Fibroblast of lung (primary cell): ENCODE results near the gene NUAK2. TPM values are rescaled to one million over a fixed set of nuclear protein-coding genes. Genes with fewer than 3 reads are reported as not detected.

Experiments used
- DNase-seq, 2 donors: peaks; one replicate each; pipeline versions ENCODE4 v3.0.0 to v3.0.0-alpha.2; 2010; ENCODE audit warnings: low read depth in 2 of 2
- H2AFZ ChIP-seq: 2 replicates; pipeline ENCODE4 v1.5.1; 2012; ENCODE audit warnings: low read length, control low read depth, inconsistent platforms
- H3K27ac ChIP-seq: 2 replicates; pipeline ENCODE4 v1.5.1; 2011; ENCODE audit warnings: low read length, control low read depth; ENCODE audit not compliant: insufficient read depth
- H3K27me3 ChIP-seq: 2 replicates; pipeline ENCODE4 v1.5.1; 2011; ENCODE audit warnings: mild to moderate bottlenecking, low read length; ENCODE audit not compliant: control insufficient read depth, insufficient read depth
- H3K36me3 ChIP-seq: 2 replicates; pipeline ENCODE4 v1.5.1; 2011; ENCODE audit warnings: low read length; ENCODE audit not compliant: control insufficient read depth, insufficient read depth
- H3K4me1 ChIP-seq: 2 replicates; pipeline ENCODE4 v1.5.1; 2011; ENCODE audit warnings: low read length; ENCODE audit not compliant: control insufficient read depth, insufficient read depth; ENCODE audit errors: extremely low read depth
- H3K4me2 ChIP-seq: 2 replicates; pipeline ENCODE4 v1.5.1; 2011; ENCODE audit warnings: low read length, control low read depth; ENCODE audit not compliant: insufficient read depth; ENCODE audit errors: extremely low read depth
- H3K4me3 ChIP-seq, 4 experiments: fragments of 200-600 bp in 1 of 4; sonication (generic) in 1 of 4; replicated peaks in 1 of 4; 2 replicates each; pipeline ENCODE4 v1.5.1; 2011 to 2016; ENCODE audit warnings: low read length in 4 of 4, low read depth in 3 of 4, mild to moderate bottlenecking in 3 of 4, control low read depth in 2 of 4, inconsistent platforms in 1 of 4, mixed read lengths in 1 of 4; ENCODE audit not compliant: insufficient read depth in 1 of 4; ENCODE audit errors: control extremely low read depth in 1 of 4
- H3K79me2 ChIP-seq: 2 replicates; pipeline ENCODE4 v1.5.1; 2012; ENCODE audit warnings: mild to moderate bottlenecking, low read length, inconsistent platforms; ENCODE audit not compliant: control insufficient read depth, insufficient read depth
- H3K9ac ChIP-seq: 2 replicates; pipeline ENCODE4 v1.5.1; 2011; ENCODE audit warnings: mild to moderate bottlenecking, low read length, control low read depth; ENCODE audit not compliant: insufficient read depth
- H3K9me3 ChIP-seq: 2 replicates; pipeline ENCODE4 v1.5.1; 2012; ENCODE audit warnings: low read depth, low read length; ENCODE audit not compliant: control insufficient read depth, insufficient read depth
- H4K20me1 ChIP-seq: 2 replicates; pipeline ENCODE4 v1.5.1; 2011; ENCODE audit warnings: low read length; ENCODE audit not compliant: control insufficient read depth, insufficient read depth; ENCODE audit errors: extremely low read depth
- EZH2 ChIP-seq: IDR thresholded peaks from 2 replicates; pipeline ENCODE4 v1.5.1; 2012; ENCODE audit warnings: low read length, control low read depth, mild to moderate bottlenecking; ENCODE audit errors: missing control alignments
- polyA plus RNA-seq, 2 donors: library from polyadenylated mRNA; depleted of rRNA in 1 of 2; stranded (reverse) in 1 of 2; unstranded in 1 of 2; fragments of >200 nt; gene quantifications; 2 replicates each; pipeline ENCODE4 v1.2.1, GENCODE V29; 2011 to 2012; ENCODE audit warnings: missing spikeins in 1 of 2
- total RNA-seq: library from RNA; depleted of rRNA; stranded (reverse); fragments of >200 nt; gene quantifications from 2 replicates; pipeline ENCODE4 v1.2.1, GENCODE V29; 2014
- TF ChIP-seq, protein P1 (sequence below), 2 donors: IDR thresholded peaks in 1 of 2; conservative IDR thresholded peaks in 1 of 2; 1 replicate in 1 of 2; 2 replicates in 1 of 2; pipeline ENCODE4 v1.5.1; 2011 to 2012; ENCODE audit warnings: low read length in 2 of 2, control low read depth in 1 of 2, inconsistent platforms in 1 of 2, low read depth in 1 of 2, mild to moderate bottlenecking in 1 of 2

The NUAK2 gene
- total and polyA plus RNA-seq, 2 donors (not counting 1 experiment from before 2014, with no cell fraction given): 1.7 to 4.9 TPM

DNA sequence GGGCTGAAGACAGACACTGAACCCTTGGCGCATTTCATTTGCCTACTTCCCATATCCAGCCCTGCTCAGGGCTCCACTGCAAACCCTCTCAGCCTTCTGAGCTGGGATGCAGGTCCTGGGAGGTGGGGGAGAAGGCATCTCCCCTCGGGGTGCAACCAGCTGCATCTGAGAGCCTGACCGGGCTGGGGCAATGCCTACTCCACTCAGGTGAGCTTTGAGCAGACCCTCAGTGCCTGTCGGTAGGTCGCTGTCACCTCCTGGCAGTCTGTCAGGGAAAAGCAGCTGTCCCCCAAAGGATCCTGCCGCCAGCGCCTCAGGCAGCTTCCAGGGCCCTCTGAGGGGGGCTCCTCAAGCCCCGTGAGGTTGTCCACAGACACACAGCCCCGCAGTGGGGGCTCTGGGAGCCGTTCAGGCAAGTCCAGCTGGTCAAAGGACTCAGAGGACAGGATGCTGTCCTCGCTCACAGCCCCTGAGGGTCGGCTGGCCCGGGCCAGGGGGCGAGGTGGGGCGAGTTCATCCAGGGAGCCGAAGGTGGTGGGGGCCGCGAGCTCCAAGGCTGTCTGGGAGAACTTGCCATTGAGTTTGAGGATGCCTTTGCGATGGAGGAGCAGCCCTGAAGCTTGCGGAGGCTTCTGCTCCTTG, 18.2 kb downstream of the NUAK2 start:
- Histone ChIP-seq H3K9ac (no peak overlapping the region), H3K27me3 (no peaks in the 10 kb centered on the region), H2AFZ (no peak overlapping the region), H3K9me3 (no peaks in the 10 kb centered on the region), H3K79me2 (no peaks in the 10 kb centered on the region), H3K4me1 (peaks cover 25% of the 10 kb centered on the region), H4K20me1 (no peaks in the 10 kb centered on the region), H3K4me3 (no peak overlapping the region), H3K4me2 (no peak overlapping the region), H3K27ac (no peak overlapping the region), H3K36me3 (peaks cover 33% of the 10 kb centered on the region)
- no peak for TF ChIP-seq EZH2
- TF ChIP-seq, protein P1, sequence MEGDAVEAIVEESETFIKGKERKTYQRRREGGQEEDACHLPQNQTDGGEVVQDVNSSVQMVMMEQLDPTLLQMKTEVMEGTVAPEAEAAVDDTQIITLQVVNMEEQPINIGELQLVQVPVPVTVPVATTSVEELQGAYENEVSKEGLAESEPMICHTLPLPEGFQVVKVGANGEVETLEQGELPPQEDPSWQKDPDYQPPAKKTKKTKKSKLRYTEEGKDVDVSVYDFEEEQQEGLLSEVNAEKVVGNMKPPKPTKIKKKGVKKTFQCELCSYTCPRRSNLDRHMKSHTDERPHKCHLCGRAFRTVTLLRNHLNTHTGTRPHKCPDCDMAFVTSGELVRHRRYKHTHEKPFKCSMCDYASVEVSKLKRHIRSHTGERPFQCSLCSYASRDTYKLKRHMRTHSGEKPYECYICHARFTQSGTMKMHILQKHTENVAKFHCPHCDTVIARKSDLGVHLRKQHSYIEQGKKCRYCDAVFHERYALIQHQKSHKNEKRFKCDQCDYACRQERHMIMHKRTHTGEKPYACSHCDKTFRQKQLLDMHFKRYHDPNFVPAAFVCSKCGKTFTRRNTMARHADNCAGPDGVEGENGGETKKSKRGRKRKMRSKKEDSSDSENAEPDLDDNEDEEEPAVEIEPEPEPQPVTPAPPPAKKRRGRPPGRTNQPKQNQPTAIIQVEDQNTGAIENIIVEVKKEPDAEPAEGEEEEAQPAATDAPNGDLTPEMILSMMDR (conservative IDR thresholded peaks at IDR 0.05 in 1 of 2, IDR thresholded peaks at IDR 0.05 in 1 of 2; ENCODE audit: low read depth in 1 of 2, low read length in 2 of 2): no peak
- DNase-seq: no peak

- no peaks in the 10 kb centered on the region for H4K20me1 ChIP-seq
- no peaks in the 10 kb centered on the region for H3K9me3 ChIP-seq
- no peak overlapping the region for H2AFZ ChIP-seq
- no peak for TF ChIP-seq EZH2
- TF ChIP-seq, protein P1 (conservative IDR thresholded peaks at IDR 0.05 in 1 of 2, IDR thresholded peaks at IDR 0.05 in 1 of 2; ENCODE audit: low read depth in 1 of 2, low read length in 2 of 2): no peak
- peak in 1 of 2 donors; percentile 69 for DNase-seq
- no peak overlapping the region for H3K4me3 ChIP-seq
- peak overlapping the region; percentile 88 for H3K27ac ChIP-seq
- H3K79me2 ChIP-seq: no peaks in the 10 kb centered on the region
- H3K4me1 ChIP-seq: peaks cover 31% of the 10 kb centered on the region
- peak overlapping the region; percentile 44 for H3K4me2 ChIP-seq
- peak overlapping the region; percentile 42 for H3K9ac ChIP-seq
- H3K36me3 ChIP-seq: peaks cover 25% of the 10 kb centered on the region
- H3K27me3 ChIP-seq: no peaks in the 10 kb centered on the region
Measured at GRCh38 chr1:205301842-205302588, 19.5 kb downstream of the NUAK2 start.

DNA sequence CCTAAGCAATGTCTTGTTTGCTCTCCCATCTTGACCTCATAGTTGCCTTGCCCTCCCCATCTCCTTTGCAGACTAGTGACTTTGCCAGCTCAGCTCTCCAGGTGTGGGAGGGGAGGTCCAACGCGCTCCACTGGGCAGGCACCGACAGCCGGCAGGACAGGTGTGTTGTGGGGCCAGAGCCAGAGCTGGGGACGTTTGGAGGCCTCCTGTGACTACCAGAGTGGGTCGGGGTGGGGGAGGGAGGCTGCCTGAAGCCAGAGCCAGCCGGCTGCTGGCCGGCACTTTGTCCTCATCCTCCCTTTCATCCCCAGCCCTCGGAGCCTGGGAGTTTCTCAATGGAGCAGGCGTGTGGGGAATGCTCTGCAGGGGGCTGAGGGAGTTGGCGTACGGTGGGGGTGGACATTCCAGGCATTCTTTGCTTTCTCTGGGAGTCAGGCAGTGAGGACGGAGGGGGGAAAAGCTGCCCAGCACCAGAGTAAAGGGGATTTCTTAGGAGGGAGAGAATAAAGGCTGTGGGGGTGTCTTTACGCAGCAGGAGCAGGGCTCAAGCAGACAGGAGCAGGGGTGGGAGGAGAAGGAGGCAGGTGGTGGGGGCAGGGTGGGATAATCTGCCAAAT, 20.2 kb downstream of the NUAK2 start:
- H2AFZ ChIP-seq: no peak overlapping the region
- H4K20me1 ChIP-seq: no peaks in the 10 kb centered on the region
- H3K27ac ChIP-seq: peak overlapping the region; percentile 88
- peaks cover 21% of the 10 kb centered on the region for H3K36me3 ChIP-seq
- H3K79me2 ChIP-seq: no peaks in the 10 kb centered on the region
- TF ChIP-seq, protein P1 (conservative IDR thresholded peaks at IDR 0.05 in 1 of 2, IDR thresholded peaks at IDR 0.05 in 1 of 2; ENCODE audit: low read depth in 1 of 2, low read length in 2 of 2): no peak
- TF ChIP-seq EZH2: no peak
- no peaks in the 10 kb centered on the region for H3K9me3 ChIP-seq
- DNase-seq: peak; percentile 66 to 96
- H3K4me1 ChIP-seq: peaks cover 31% of the 10 kb centered on the region
- peak overlapping the region; percentile 59 for H3K9ac ChIP-seq
- no peaks in the 10 kb centered on the region for H3K27me3 ChIP-seq
- no peak overlapping the region for H3K4me3 ChIP-seq
- H3K4me2 ChIP-seq: peak overlapping the region; percentile 48
